Kidney epithelial cell (primary cell): ENCODE results near the gene WDR45B. TPM values are rescaled to one million over a fixed set of nuclear protein-coding genes. Genes with fewer than 3 reads are reported as not detected.

Experiments
- DNase-seq: peaks from one replicate; pipeline ENCODE4 v3.0.0-alpha.2; 2010; ENCODE audit warnings: low read depth
- H3K27me3 ChIP-seq: 2 replicates; pipeline ENCODE4 v1.6.0; 2011; ENCODE audit warnings: low read length; ENCODE audit not compliant: control insufficient read depth, insufficient read depth
- H3K36me3 ChIP-seq: 2 replicates; pipeline ENCODE4 v1.5.1; 2011; ENCODE audit warnings: low read length; ENCODE audit not compliant: control insufficient read depth, insufficient read depth
- H3K4me3 ChIP-seq: 2 replicates; pipeline ENCODE4 v1.5.1; 2011; ENCODE audit warnings: low read depth, mild to moderate bottlenecking, control low read depth, low read length
- CTCF ChIP-seq: IDR thresholded peaks from 2 replicates; pipeline ENCODE4 v1.5.1; 2011; ENCODE audit warnings: mild to moderate bottlenecking, moderate library complexity, low read length, control low read depth, inconsistent platforms; ENCODE audit not compliant: insufficient read depth, poor library complexity, severe bottlenecking
- total RNA-seq: library from RNA; depleted of rRNA; stranded (reverse); fragments of >200 nt; gene quantifications from 2 replicates; pipeline ENCODE4 v1.2.3, GENCODE V29; 2015

Gene WDR45B
- total RNA-seq, 1 donor from 2014 or later, result 102 TPM

GRCh38 chr17:82613283-82614094 lies 34.8 kb downstream of the WDR45B start:
- TF ChIP-seq CTCF, result no peak
- H3K4me3 ChIP-seq, result no peak overlapping the region
- H3K27me3 ChIP-seq, result no peaks in the 10 kb centered on the region
- H3K36me3 ChIP-seq, result peaks cover 2% of the 10 kb centered on the region
- DNase-seq, result no peak

GRCh38 chr17:82611140-82612058 lies 36.8 kb downstream of the WDR45B start:
- TF ChIP-seq CTCF, result no peak

GRCh38 chr17:82609655-82610054 lies 38.6 kb downstream of the WDR45B start:
- DNase-seq, result no peak
- TF ChIP-seq CTCF, result no peak
- H3K4me3 ChIP-seq, result no peak overlapping the region
- H3K36me3 ChIP-seq, result no peaks in the 10 kb centered on the region
- no peaks in the 10 kb centered on the region for H3K27me3 ChIP-seq

More at GRCh38 chr17:82611140-82612058, 36.8 kb downstream of the WDR45B start:
- Histone ChIP-seq H3K4me3 (no peak overlapping the region), H3K36me3 (no peaks in the 10 kb centered on the region), H3K27me3 (no peaks in the 10 kb centered on the region)
- no peak for DNase-seq

GRCh38 chr17:82608816-82609215 lies 39.4 kb downstream of the WDR45B start:
- H3K27me3 ChIP-seq, result no peaks in the 10 kb centered on the region
- TF ChIP-seq CTCF, result no peak
- DNase-seq, result no peak
- peaks cover 2% of the 10 kb centered on the region for H3K36me3 ChIP-seq
- H3K4me3 ChIP-seq, result no peak overlapping the region

- Histone ChIP-seq H3K4me3 (no peak overlapping the region), H3K36me3 (peaks cover 4% of the 10 kb centered on the region), H3K27me3 (no peaks in the 10 kb centered on the region)
- TF ChIP-seq CTCF, result no peak
- DNase-seq, result no peak
Observed at GRCh38 chr17:82605939-82606600, 42.2 kb downstream of the WDR45B start.
